GM23248 (cell line): ENCODE results near the gene ACTN2. TPM values are rescaled to one million over a fixed set of nuclear protein-coding genes. Genes with fewer than 3 reads are reported as not detected.

Experiments
- DNase-seq: peaks from one replicate; pipeline ENCODE4 v3.0.0-alpha.2; 2015
- H2AFZ ChIP-seq: fragments of 200-600 bp; sonication (generic); 2 replicates; pipeline ENCODE4 v1.6.1; 2016; ENCODE audit warnings: antibody characterized with exemption
- H3F3A ChIP-seq: fragments of 200-600 bp; sonication (generic); 2 replicates; pipeline ENCODE4 v1.6.1; 2016; ENCODE audit warnings: mild to moderate bottlenecking, antibody characterized with exemption, mixed run types; ENCODE audit not compliant: insufficient read depth
- H3K27ac ChIP-seq: fragments of 200-600 bp; sonication (generic); 2 replicates; pipeline ENCODE4 v1.5.1; 2016; ENCODE audit warnings: mild to moderate bottlenecking
- H3K27me3 ChIP-seq: fragments of 200-600 bp; sonication (generic); replicated peaks from 2 replicates; pipeline ENCODE4 v1.6.1; 2016; ENCODE audit warnings: mild to moderate bottlenecking; ENCODE audit not compliant: insufficient read depth
- H3K36me3 ChIP-seq: fragments of 200-600 bp; sonication (generic); 2 replicates; pipeline ENCODE4 v1.6.1; 2016; ENCODE audit warnings: low read depth, mild to moderate bottlenecking
- H3K4me1 ChIP-seq: fragments of 200-600 bp; sonication (generic); 2 replicates; pipeline ENCODE4 v1.6.1; 2016; ENCODE audit warnings: mild to moderate bottlenecking; ENCODE audit not compliant: insufficient read depth
- H3K4me2 ChIP-seq: fragments of 200-600 bp; sonication (generic); one replicate; pipeline ENCODE4 v1.6.1; 2016; ENCODE audit warnings: mild to moderate bottlenecking; ENCODE audit not compliant: unreplicated experiment
- H3K4me3 ChIP-seq: fragments of 200-600 bp; sonication (generic); 2 replicates; pipeline ENCODE4 v1.5.1; 2016; ENCODE audit warnings: mild to moderate bottlenecking
- H3K79me2 ChIP-seq: fragments of 200-600 bp; sonication (generic); 2 replicates; pipeline ENCODE4 v1.6.1; 2016; ENCODE audit warnings: mild to moderate bottlenecking; ENCODE audit not compliant: insufficient read depth
- H3K9ac ChIP-seq: fragments of 200-600 bp; sonication (generic); 2 replicates; pipeline ENCODE4 v1.6.1; 2016; ENCODE audit warnings: mild to moderate bottlenecking
- H3K9me2 ChIP-seq: fragments of 200-600 bp; sonication (generic); 2 replicates; pipeline ENCODE4 v1.6.1; 2016; ENCODE audit warnings: mixed run types, mild to moderate bottlenecking, moderate library complexity; ENCODE audit not compliant: insufficient read depth
- H3K9me3 ChIP-seq: fragments of 200-600 bp; sonication (generic); one replicate; pipeline ENCODE4 v1.6.1; 2017; ENCODE audit warnings: low read depth
- H4K20me1 ChIP-seq: fragments of 200-600 bp; sonication (generic); 2 replicates; pipeline ENCODE4 v1.6.0; 2016; ENCODE audit not compliant: insufficient read depth
- EZH2 ChIP-seq: fragments of 200-600 bp; sonication (generic); IDR thresholded peaks from 2 replicates; pipeline ENCODE4 v1.6.1; 2018; ENCODE audit warnings: antibody characterized with exemption, mild to moderate bottlenecking; ENCODE audit not compliant: insufficient read depth, poor library complexity, severe bottlenecking
- EZH2phosphoT487 ChIP-seq: fragments of 200-600 bp; sonication (generic); IDR thresholded peaks from 2 replicates; pipeline ENCODE4 v1.6.1; 2018; ENCODE audit warnings: antibody characterized with exemption, moderate library complexity, mild to moderate bottlenecking, low read depth; ENCODE audit not compliant: insufficient read depth
- WGBS, 2 experiments: methylation state at CpG; one replicate each; pipeline ENCODE4 v1.1.6; 2015 to 2017; ENCODE audit warnings: low lambda C conversion rate in 2 of 2, low coverage in 1 of 2; ENCODE audit errors: missing lambda C conversion rate in 2 of 2; 5-methylcytosine and 5-hydroxymethylcytosine counted together
- in situ Hi-C: fragments of 300-500 bp; cut with MboI; formaldehyde crosslinking; loops from 2 replicates; pipeline ENCODE4 v1.15.0; 2020
- polyA plus RNA-seq: library from polyadenylated mRNA; unstranded; fragments of >200 nt; fragmentation: Nextera tagmentation; extraction: Ambion mirVana; gene quantifications from 2 replicates; pipeline ENCODE4 v1.2.1, GENCODE V29; 2016
- total RNA-seq: library from RNA; depleted of rRNA; stranded (reverse); fragments of >200 nt; shearing (Covaris generic); gene quantifications from 2 replicates; pipeline ENCODE4 v1.2.3, GENCODE V29; 2014

The ACTN2 gene
- total and polyA plus RNA-seq, 2 experiments from 2014 or later, result not detected

DNA sequence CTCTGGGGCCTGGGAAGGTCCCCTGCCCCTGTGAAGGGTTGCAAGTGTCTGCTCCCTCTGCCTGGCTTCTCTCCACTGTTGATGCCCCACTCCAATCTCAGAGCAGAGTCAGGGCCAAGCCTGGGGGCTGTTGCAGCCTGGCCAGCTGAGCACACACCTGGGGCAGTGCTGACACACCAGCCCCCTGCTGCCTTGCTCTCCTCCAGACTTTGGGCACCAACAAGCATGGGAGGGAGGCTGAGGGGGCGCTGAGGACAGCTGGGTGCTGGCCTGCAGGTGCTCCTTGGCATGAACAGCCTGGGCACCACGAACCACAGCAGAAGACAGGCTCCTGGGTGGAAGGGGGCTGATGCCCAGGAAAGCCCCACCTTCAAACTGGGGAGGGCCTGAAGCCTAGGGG lies 99.2 kb downstream of the ACTN2 start:
- 7 to 30% methylated on average over 2 of the region's 2 CpGs for WGBS, 2 experiments
- in situ Hi-C loops, result no loop called here

GRCh38 chr1:236786453-236786852 lies 100.2 kb downstream of the ACTN2 start:
- Histone ChIP-seq H3K27ac (no peak overlapping the region), H3F3A (no peaks in the 10 kb centered on the region), H3K36me3 (no peaks in the 10 kb centered on the region), H3K4me3 (no peak overlapping the region), H3K27me3 (no peaks in the 10 kb centered on the region), H3K4me1 (no peaks in the 10 kb centered on the region), H3K79me2 (no peaks in the 10 kb centered on the region), H3K9ac (no peak overlapping the region), H3K4me2 (no peak overlapping the region), H2AFZ (no peak overlapping the region), H4K20me1 (no peaks in the 10 kb centered on the region), H3K9me3 (no peaks in the 10 kb centered on the region), H3K9me2 (no peaks in the 10 kb centered on the region)
- 64 to 76% methylated on average over 15 to 16 of the region's 16 CpGs for WGBS, 2 experiments
- no peak for DNase-seq
- no peak for TF ChIP-seq EZH2
- no peak for TF ChIP-seq EZH2phosphoT487
- in situ Hi-C loops, result no loop called here

More for the DNA sequence above, 99.2 kb downstream of the ACTN2 start:
- Histone ChIP-seq H4K20me1 (no peaks in the 10 kb centered on the region), H3K9ac (no peak overlapping the region), H3K9me2 (no peaks in the 10 kb centered on the region), H3K4me3 (no peak overlapping the region), H2AFZ (no peak overlapping the region), H3K4me2 (no peak overlapping the region), H3K79me2 (no peaks in the 10 kb centered on the region), H3K27ac (no peak overlapping the region), H3F3A (no peaks in the 10 kb centered on the region), H3K27me3 (no peaks in the 10 kb centered on the region), H3K4me1 (no peaks in the 10 kb centered on the region), H3K9me3 (no peaks in the 10 kb centered on the region), H3K36me3 (no peaks in the 10 kb centered on the region)
- TF ChIP-seq EZH2phosphoT487 (no peak), EZH2 (no peak)
- DNase-seq, result no peak

GRCh38 chr1:236794585-236795034 lies 108.3 kb downstream of the ACTN2 start:
- peak overlapping the region; percentile 30; the same call in 1 of the 2 replicates for H3K27ac ChIP-seq
- H3K9me2 ChIP-seq, result no peaks in the 10 kb centered on the region
- H3K36me3 ChIP-seq, result no peaks in the 10 kb centered on the region
- no peaks in the 10 kb centered on the region for H3K27me3 ChIP-seq
- no peaks in the 10 kb centered on the region for H3K9me3 ChIP-seq
- H3F3A ChIP-seq, result no peaks in the 10 kb centered on the region
- H3K4me2 ChIP-seq, result peak overlapping the region; percentile 78
- peak overlapping the region; percentile 60 for H3K9ac ChIP-seq
- peaks cover 6% of the 10 kb centered on the region for H3K4me1 ChIP-seq
- H3K4me3 ChIP-seq, result peak overlapping the region; percentile 88
- H4K20me1 ChIP-seq, result no peaks in the 10 kb centered on the region
- 22 to 23% methylated on average over 11 of the region's 11 CpGs for WGBS, 2 experiments
- no peak for TF ChIP-seq EZH2
- TF ChIP-seq EZH2phosphoT487, result no peak
- in situ Hi-C loops, result no loop called here
- DNase-seq, result no peak
- peaks cover 42% of the 10 kb centered on the region for H3K79me2 ChIP-seq
- peak overlapping the region; percentile 93 for H2AFZ ChIP-seq

DNA sequence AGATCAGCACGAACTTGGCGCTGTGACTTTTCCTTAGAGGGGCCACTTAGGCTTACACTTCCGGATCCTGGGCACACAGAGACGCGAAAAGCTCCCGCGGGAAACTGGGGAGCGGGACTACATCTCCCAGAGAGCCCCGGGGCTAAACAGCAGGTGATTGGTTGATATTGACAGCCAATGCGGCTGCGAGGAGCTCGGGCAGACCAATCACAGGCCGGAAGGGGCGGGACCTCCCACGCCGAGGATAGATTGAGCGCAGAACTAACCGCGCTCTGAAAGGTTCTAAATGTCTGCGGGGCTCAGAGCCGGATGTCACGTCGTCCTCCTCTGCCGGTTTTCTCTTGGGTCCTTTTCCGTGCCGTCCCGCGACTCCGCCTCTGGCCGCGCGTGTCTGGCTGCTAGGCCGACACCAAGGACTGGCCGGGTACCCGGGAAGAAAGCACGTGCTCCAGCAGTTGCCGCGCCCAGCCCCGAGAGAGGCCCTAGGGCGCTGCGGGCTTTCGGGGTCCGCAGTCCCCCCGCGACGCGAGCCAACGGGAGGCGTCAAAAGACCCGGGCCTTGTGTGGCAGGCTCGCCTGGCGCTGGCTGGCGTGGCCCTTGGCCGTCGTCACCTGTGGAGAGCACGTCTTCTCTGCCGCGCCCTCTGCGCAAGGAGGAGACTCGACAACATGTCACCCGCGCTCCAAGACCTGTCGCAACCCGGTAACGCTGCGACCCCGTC lies 108.9 kb downstream of the ACTN2 start, which contains the start of gene MTR:
Gene MTR (plus strand): TSS at position 258 of the 722 bp plus-strand sequence. CDS start 412 bp downstream, at position 670.
- TF ChIP-seq EZH2phosphoT487 (no peak), EZH2 (no peak)
- no peaks in the 10 kb centered on the region for H3F3A ChIP-seq
- no peaks in the 10 kb centered on the region for H3K27me3 ChIP-seq
- no peaks in the 10 kb centered on the region for H4K20me1 ChIP-seq
- peaks cover 48% of the 10 kb centered on the region for H3K79me2 ChIP-seq
- H3K36me3 ChIP-seq, result no peaks in the 10 kb centered on the region
- WGBS, 2 experiments, result 1 to 2% methylated on average over 60 to 63 of the region's 67 CpGs
- H3K4me2 ChIP-seq, result peak within 1 kb of the TSS; percentile 96
- in situ Hi-C loops, result no loop called here
- peak within 1 kb of the TSS; percentile 84 for H3K27ac ChIP-seq
- H2AFZ ChIP-seq, result peak within 1 kb of the TSS; percentile 93
- H3K9ac ChIP-seq, result peak within 1 kb of the TSS; percentile 93
- peak; percentile 99 for DNase-seq
- no peaks in the 10 kb centered on the region for H3K9me2 ChIP-seq
- peaks cover 11% of the 10 kb centered on the region for H3K4me1 ChIP-seq
- H3K4me3 ChIP-seq, result peak within 1 kb of the TSS; percentile 88
- H3K9me3 ChIP-seq, result no peaks in the 10 kb centered on the region
